ENCODE results near the gene SLC30A3. TPM values are rescaled to one million over a fixed set of nuclear protein-coding genes. Genes with fewer than 3 reads are reported as not detected.

SLC30A3 gene
- total and polyA plus RNA-seq, 2 of the 13 experiments (the other 11 are each of a cell fraction or from before 2014, with no cell fraction given), result 0.38 to 0.79 TPM

DNA sequence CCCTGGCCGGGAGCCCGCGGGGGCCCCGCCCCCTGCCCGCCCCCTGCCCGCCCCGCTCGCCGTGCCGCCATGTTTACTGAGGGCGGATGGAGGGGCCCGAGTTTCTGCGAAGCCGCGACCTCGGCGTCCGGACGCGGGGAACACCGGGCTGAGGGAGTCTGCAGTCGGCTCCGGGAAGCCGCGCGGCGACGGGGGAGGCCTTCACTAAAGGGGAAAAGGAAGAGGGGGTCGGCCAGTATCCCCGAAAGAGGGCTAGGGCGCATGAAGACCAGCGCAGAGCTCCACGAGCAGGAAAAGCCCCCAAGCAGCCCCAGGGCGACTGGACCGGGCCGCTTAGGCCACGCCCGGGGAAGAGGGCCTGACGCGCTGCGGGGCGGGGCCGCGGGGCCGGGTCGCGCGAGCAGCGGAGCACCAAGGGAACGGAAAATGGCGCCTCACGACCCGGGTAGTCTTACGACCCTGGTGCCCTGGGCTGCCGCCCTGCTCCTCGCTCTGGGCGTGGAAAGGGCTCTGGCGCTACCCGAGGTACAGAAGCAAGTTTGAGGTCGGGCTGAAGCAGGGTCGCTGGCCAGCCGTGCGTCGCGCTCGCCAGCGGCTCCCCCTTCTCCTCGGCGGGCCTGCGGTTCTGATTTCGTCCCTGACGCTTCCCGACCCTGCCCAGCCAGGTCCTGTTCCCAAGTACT lies 50.8 kb downstream of the SLC30A3 start, which contains the start of the genes ATRAID and SLC5A6 (continued):
- TF ChIP-seq, protein P1, sequence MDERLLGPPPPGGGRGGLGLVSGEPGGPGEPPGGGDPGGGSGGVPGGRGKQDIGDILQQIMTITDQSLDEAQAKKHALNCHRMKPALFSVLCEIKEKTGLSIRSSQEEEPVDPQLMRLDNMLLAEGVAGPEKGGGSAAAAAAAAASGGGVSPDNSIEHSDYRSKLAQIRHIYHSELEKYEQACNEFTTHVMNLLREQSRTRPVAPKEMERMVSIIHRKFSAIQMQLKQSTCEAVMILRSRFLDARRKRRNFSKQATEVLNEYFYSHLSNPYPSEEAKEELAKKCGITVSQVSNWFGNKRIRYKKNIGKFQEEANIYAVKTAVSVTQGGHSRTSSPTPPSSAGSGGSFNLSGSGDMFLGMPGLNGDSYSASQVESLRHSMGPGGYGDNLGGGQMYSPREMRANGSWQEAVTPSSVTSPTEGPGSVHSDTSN (CRISPR knock-in tag; IDR thresholded peaks at IDR 0.05), result no peak
- TF ChIP-seq RORA (CRISPR knock-in tag; IDR thresholded peaks at IDR 0.05), result no peak
- TF ChIP-seq NFRKB (IDR thresholded peaks at IDR 0.05), result no peak; the same call in 1 of the 2 replicates
- TF ChIP-seq FOXP1 (IDR thresholded peaks at IDR 0.05), result no peak
- TF ChIP-seq FOXP1 (CRISPR knock-in tag; IDR thresholded peaks at IDR 0.05), result no peak
- no peak; the same call in 1 of the 2 replicates for TF ChIP-seq GZF1 (CRISPR knock-in tag; IDR thresholded peaks at IDR 0.05)
- TF ChIP-seq REPIN1 (CRISPR knock-in tag; IDR thresholded peaks at IDR 0.05; ENCODE audit: borderline replicate concordance, low read depth), result peak; percentile 73; the same call in 1 of the 2 replicates
- TF ChIP-seq, protein P2, sequence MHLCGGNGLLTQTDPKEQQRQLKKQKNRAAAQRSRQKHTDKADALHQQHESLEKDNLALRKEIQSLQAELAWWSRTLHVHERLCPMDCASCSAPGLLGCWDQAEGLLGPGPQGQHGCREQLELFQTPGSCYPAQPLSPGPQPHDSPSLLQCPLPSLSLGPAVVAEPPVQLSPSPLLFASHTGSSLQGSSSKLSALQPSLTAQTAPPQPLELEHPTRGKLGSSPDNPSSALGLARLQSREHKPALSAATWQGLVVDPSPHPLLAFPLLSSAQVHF (CRISPR knock-in tag; IDR thresholded peaks at IDR 0.05), result 0 out of 2 replicates have a peak, but pooled peaks have one; percentile 36
- TF ChIP-seq, protein P3, sequence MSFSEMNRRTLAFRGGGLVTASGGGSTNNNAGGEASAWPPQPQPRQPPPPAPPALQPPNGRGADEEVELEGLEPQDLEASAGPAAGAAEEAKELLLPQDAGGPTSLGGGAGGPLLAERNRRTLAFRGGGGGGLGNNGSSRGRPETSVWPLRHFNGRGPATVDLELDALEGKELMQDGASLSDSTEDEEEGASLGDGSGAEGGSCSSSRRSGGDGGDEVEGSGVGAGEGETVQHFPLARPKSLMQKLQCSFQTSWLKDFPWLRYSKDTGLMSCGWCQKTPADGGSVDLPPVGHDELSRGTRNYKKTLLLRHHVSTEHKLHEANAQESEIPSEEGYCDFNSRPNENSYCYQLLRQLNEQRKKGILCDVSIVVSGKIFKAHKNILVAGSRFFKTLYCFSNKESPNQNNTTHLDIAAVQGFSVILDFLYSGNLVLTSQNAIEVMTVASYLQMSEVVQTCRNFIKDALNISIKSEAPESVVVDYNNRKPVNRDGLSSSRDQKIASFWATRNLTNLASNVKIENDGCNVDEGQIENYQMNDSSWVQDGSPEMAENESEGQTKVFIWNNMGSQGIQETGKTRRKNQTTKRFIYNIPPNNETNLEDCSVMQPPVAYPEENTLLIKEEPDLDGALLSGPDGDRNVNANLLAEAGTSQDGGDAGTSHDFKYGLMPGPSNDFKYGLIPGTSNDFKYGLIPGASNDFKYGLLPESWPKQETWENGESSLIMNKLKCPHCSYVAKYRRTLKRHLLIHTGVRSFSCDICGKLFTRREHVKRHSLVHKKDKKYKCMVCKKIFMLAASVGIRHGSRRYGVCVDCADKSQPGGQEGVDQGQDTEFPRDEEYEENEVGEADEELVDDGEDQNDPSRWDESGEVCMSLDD (CRISPR knock-in tag; IDR thresholded peaks at IDR 0.05; ENCODE audit: borderline replicate concordance), result peak; percentile 24; the same call in 1 of the 2 replicates
- TF ChIP-seq, protein P4, sequence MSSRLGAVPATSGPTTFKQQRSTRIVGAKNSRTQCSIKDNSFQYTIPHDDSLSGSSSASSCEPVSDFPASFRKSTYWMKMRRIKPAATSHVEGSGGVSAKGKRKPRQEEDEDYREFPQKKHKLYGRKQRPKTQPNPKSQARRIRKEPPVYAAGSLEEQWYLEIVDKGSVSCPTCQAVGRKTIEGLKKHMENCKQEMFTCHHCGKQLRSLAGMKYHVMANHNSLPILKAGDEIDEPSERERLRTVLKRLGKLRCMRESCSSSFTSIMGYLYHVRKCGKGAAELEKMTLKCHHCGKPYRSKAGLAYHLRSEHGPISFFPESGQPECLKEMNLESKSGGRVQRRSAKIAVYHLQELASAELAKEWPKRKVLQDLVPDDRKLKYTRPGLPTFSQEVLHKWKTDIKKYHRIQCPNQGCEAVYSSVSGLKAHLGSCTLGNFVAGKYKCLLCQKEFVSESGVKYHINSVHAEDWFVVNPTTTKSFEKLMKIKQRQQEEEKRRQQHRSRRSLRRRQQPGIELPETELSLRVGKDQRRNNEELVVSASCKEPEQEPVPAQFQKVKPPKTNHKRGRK (CRISPR knock-in tag; IDR thresholded peaks at IDR 0.05), result peak; percentile 71; the same call in 1 of the 2 replicates
- no peak for TF ChIP-seq ZNF629 (CRISPR knock-in tag; conservative IDR thresholded peaks at IDR 0.05)
- peak; percentile 61; the same call in 1 of the 2 replicates for TF ChIP-seq SPEN (CRISPR knock-in tag; IDR thresholded peaks at IDR 0.05; ENCODE audit: low read depth)
- TF ChIP-seq, protein P5, sequence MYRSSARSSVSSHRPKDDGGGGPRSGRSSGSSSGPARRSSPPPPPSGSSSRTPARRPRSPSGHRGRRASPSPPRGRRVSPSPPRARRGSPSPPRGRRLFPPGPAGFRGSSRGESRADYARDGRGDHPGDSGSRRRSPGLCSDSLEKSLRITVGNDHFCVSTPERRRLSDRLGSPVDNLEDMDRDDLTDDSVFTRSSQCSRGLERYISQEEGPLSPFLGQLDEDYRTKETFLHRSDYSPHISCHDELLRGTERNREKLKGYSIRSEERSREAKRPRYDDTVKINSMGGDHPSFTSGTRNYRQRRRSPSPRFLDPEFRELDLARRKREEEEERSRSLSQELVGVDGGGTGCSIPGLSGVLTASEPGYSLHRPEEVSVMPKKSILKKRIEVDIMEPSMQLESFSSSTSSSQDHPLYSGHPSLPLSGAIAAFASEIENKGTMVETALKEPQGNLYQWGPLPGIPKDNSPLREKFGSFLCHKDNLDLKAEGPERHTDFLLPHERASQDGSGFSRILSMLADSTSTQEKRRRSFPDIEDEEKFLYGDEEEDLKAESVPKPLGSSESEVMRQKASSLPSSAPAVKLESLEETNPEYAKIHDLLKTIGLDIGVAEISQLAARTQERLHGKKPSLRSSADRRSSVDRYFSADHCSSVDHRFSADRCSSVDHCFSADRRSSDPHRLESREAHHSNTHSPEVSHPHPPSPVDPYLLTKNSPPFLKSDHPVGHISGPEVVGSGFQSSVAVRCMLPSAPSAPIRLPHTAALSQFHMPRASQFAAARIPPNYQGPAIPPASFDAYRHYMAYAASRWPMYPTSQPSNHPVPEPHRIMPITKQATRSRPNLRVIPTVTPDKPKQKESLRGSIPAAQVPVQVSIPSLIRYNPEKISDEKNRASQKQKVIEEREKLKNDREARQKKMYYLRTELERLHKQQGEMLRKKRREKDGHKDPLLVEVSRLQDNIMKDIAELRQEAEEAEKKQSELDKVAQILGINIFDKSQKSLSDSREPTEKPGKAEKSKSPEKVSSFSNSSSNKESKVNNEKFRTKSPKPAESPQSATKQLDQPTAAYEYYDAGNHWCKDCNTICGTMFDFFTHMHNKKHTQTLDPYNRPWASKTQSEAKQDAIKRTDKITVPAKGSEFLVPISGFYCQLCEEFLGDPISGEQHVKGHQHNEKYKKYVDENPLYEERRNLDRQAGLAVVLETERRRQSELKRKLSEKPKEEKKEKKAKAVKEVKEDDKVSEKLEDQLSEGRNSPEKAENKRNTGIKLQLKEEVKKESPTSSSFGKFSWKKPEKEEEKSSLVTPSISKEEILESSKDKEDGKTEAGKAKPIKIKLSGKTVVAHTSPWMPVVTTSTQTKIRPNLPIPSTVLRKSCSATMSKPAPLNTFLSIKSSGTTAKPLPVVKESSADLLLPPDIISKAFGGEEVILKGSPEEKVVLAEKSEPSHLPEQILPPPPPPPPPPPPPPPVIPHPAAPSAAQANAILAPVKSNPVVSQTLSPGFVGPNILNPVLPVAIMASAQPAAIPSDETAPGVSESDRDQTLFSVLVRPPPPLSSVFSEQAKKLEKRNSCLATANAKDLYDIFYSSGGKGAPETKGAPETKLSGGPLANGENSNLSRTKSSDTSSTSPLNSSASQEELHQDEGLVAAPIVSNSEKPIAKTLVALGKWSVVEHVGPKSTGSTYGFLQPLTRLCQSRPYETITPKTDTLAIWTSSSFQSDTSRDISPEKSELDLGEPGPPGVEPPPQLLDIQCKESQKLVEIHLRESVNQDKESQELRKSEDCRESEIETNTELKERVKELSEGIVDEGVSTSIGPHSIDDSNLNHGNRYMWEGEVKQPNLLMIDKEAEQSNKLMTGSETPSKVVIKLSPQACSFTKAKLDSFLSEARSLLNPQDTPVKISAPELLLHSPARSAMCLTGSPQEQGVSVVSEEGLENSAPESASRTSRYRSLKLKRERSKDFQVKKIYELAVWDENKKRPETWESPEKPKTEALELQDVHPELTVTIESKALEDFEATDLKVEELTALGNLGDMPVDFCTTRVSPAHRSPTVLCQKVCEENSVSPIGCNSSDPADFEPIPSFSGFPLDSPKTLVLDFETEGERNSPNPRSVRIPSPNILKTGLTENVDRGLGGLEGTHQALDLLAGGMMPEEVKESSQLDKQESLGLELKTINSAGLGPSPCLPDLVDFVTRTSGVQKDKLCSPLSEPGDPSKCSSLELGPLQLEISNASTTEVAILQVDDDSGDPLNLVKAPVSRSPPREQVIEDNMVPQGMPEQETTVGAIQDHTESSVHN (CRISPR knock-in tag; IDR thresholded peaks at IDR 0.05), result no peak
